GM18517 (cell line): ENCODE data around the gene ZSCAN12.
A peak's percentile ranks its signal among the peaks of the same experiment; 100 is the strongest.
"Not testable (repeated sequence)": the region's sequence is repeated elsewhere in the genome, so short reads cannot be mapped to it uniquely, and the experiment has no call there.

ENCODE experiments used
- ATAC-seq: cut with Tn5 transposase; IDR thresholded peaks from one replicate; pipeline ENCODE4 v1.9.1; 2021; ENCODE audit warnings: mild to moderate bottlenecking, moderate library complexity; ENCODE audit not compliant: unreplicated experiment

ZSCAN12 gene

DNA sequence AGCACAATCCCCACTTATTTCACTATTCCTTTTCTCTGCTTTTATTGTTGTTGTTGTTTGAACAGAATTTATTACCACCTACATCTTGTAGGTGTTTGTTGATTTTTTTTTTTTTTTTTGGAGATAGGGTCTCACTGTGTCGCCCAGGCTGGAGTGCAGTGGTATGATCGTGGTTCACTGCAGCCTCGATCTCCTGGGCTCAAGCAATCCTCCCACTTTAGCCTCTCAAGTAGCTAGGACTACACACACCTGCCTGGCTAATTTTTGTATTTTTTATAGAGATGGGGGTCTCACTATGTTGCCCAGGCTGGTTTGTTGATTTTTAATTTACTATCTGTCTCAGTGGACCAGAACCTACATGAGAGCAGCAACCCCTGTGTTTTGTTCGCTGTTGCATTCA, 3.6 kb downstream of the ZSCAN12 start:
- ATAC-seq, result no peak

DNA sequence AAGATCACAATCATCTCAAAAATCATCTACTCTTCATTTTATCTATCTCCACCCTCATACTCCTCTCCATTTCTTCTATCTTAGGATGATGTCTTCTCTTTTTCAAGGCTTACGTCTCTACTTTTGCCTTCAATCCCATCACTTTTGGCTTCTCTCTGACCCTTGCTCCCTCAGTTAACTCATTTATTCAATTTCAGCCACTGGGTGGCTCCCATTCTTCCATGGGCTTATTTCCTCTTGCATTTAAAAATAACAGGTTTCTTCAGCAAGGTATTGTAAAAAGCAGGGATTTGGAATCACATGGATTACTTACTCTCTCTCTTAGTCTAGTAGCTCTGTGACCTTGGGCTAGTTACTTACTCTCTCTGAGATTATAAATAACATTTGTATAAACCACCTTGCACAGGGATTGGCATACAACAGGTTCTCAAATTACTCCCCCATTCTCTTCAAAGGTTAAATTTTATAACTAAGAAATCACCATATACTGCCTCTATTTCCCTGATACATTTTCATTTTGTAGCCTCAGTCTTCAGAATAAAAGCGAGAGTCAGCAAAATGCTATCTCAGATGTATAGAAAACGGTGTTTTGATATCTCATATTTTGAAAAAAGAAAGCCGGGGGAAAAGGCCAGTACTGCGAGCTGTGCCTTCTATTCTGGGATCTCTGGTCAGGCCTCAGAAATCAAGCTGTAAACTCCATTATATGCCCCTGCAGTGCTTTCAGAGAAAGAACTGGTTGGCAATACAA, 5.5 kb downstream of the ZSCAN12 start:
- no peak for ATAC-seq

DNA sequence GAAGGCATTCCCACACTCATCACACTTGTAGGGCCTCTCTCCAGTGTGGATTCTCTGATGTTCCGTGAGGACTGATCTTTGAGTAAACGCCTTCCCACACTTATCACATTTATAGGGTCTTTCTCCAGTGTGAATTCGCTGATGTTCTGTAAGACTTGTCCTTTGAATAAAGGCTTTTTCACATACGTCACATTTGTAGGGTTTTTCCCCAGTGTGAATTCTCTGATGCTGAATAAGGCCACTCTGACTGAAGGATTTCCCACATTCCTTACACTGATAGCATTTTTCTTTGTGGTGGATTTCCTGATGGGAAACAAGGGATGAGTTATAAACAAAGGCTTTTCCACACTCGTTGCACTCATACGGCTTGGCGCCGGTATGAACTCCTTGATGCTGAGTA, 8.9 kb downstream of the ZSCAN12 start:
- no peak for ATAC-seq

GRCh38 chr6:28384143-28384533, 15.4 kb downstream of the ZSCAN12 start:
- ATAC-seq, result no peak

GRCh38 chr6:28383235-28384142, 16.1 kb downstream of the ZSCAN12 start:
- ATAC-seq, result peak; percentile 80

- ATAC-seq, result no peak
Observed at GRCh38 chr6:28380381-28380780, 19.2 kb downstream of the ZSCAN12 start.

DNA sequence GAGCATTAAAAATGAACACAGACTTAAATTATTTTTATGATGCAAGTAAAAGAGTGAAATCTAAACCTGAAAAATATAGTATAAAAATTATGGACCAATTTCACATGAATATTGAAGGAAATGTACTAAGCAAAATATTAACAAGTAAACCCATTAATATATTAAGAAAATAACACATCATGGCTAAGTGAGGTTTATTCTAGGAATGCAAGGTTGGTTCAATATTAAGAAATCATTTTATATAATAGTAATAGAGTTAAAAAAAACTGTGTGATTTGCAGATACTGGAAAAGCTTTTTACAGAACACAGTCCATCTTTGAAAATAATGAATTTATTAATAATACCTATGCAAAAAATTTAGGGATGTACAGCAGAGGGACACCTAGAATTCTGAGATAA, 20.9 kb downstream of the ZSCAN12 start:
- no peak for ATAC-seq

- no peak for ATAC-seq
Observed at GRCh38 chr6:28377879-28378278, 21.7 kb downstream of the ZSCAN12 start.

DNA sequence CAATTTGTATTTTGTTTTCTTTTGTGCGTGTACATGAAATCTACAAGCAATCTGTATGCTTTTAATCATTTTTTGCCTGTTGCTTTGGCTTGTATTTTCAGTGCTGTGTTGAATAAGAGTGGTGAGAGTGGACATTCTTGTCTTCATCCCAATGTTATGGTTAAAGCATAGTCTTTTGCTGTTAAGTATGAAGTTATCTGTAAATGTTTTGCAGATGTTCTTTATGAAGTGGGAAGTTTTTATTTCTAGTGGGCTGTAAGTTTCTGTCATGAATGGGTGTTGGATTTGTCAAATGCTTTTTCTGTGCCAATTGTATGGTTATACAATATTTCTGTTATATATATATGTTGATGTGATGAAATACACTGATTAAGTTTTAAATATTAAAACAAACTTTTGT, 25.6 kb downstream of the ZSCAN12 start:
- no peak for ATAC-seq

DNA sequence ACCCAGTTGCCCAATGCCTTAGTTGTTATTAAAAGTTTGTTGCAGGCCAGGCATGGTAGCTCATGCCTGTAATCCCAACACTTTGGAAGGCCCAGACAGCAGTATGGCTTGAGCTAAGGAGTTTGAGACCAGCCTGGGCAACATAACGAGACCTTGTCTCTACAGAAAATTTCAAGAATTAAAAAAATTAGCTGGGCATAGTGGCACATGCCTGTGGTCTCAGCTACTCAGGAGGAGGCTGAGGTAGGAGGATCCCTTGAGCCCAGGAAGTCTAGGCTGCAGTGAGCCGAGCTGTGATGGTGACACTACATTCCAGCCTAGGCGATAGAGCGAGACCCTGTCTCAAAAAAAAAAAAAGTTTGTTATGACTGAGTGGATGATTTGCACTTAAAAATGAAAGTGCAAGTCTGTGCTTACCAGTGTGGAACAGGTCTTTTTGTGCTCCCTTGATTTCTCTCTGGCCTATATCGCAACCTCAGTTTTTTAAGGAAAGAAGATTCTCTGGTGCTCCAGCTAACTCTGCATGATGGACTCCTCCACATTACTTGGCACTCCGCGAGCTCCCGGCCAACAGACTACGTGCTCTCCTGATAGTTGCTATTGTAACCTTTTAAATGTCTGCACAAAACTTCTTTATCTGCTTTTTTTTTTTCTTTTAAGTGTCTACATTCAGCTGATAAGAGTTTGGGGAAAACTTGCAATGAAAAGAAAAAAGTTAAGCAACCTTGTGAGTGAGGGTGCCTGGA, 27.7 kb downstream of the ZSCAN12 start:
- ATAC-seq, result peak; percentile 69

- ATAC-seq, result no peak
Observed at GRCh38 chr6:28371280-28371679, 28.3 kb downstream of the ZSCAN12 start.

DNA sequence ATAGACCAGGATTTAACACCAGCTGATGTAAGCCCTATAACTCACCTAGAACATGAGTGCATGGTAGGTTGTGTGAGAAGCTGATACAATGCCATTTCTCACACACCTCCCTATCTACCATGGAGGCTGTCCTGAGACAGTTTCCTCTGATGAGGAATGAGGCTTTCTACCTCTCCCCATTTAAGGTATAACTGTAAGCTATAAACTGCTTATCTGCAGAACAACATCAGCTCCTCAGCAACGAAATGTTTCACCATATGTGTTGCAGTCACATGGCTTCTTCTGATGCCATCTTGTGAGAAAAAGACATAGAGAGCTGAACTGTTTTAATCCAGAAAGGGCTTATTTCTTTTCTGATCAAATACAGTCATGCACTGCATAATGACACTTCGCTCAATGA, 29.1 kb downstream of the ZSCAN12 start:
- no peak for ATAC-seq

GRCh38 chr6:28369463-28369862, 30.1 kb downstream of the ZSCAN12 start:
- ATAC-seq, result no peak

- ATAC-seq, result peak; percentile 56
Observed at GRCh38 chr6:28368522-28368921, 31.0 kb downstream of the ZSCAN12 start.

GRCh38 chr6:28365590-28365989, 34.0 kb downstream of the ZSCAN12 start:
- not testable (repeated sequence) for ATAC-seq

DNA sequence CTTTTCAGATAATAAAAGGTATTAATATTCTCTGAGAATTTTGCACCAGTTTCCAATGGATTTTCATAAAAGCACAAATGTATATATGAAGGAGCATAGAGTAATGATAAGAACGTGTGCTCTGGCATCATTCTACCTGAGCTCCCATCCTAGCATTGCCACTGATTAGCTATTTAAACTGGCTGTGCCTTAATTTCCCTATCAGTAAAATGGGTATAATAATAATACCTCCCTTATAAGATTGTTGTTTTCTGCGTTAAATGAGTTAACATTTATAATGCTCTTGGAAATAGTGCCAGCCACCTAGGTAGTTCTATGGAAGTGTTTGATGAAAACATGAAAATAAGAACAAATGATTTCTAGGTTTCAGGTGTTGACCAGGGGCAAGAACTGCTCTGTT, 38.6 kb downstream of the ZSCAN12 start:
- ATAC-seq, result no peak

DNA sequence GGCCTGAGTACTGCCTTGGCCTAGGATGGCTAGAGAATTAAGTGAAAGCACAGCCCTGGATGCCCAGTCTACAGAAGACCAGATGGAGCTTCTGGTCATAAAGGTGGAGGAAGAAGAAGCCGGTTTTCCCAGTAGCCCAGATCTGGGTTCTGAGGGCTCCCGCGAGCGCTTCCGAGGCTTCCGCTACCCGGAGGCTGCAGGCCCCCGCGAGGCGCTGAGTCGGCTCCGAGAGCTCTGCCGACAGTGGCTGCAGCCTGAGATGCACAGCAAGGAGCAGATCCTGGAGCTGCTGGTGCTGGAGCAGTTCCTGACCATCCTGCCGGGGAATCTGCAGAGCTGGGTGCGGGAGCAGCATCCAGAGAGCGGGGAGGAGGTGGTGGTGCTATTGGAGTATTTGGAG, 40.0 kb downstream of the ZSCAN12 start:
- ATAC-seq, result not testable (repeated sequence)

- ATAC-seq, result no peak
Observed at GRCh38 chr6:28357036-28357435, 42.5 kb downstream of the ZSCAN12 start.

DNA sequence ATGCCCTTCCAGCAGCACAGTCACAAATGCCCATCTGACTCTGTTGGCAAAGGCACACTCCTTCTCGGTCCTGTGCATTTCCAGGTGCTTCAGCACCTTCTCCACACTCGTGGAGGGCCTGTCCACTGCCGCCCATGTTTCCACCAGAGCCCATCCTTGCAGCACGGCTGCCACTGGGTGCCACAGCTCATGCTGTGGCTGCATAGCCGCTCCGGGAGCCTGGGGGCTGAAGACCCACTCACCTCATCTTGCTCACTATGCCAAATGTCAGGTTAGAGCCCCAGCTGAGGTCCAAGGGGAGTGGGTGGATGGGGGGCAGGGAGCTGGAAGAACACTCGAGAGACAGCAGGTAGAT, 42.9 kb downstream of the ZSCAN12 start:
- no peak for ATAC-seq

DNA sequence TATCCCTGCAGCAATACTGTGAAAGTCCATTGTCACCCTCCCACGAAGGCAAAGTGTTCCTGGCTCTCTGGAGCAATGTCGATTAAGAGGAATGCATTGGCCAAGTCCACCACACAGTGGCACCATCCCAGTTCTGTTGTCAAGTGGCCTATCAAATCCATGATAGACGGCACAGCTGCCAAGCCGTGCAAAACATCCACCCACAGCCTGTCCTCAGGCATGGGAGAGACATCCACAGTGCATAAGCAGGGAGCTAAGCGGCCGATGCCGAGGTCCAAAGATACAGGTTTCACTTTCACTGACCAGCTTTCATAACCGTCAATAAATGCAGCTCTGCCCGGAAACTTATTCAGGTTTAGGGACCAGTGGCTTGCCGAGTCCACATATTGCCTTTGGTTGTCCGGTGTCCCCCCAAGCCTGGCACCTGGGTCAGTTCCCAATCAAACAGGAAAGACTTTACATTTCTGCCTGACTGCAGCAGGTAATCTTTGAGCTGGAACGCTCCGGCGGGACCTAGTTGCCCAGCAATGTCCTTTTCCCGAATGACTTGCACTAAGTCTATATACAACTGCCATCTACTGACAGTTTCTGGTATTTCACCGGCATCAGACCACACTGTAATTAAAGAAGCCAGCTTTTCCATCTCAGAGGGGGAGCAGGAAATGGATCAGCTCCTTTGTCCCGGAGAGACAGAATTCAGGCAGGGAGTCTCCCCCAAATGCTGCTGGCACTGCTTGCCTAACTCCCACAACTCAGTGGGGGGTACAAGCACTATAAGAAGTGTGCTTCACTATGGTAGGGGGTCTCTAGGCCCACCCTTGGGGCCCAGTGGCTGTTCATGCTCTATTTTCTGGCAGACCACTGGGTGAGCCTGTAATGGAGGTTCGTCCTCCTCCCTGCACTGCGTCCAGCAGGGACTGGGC, 43.5 kb downstream of the ZSCAN12 start:
- peak; percentile 58 for ATAC-seq
